ENCODE results near the gene RYR1. TPM values are rescaled to one million over a fixed set of nuclear protein-coding genes. Genes with fewer than 3 reads are reported as not detected.

The RYR1 gene
- total RNA-seq, 2 experiments from 2014 or later = 2.6 to 3.9 TPM

DNA sequence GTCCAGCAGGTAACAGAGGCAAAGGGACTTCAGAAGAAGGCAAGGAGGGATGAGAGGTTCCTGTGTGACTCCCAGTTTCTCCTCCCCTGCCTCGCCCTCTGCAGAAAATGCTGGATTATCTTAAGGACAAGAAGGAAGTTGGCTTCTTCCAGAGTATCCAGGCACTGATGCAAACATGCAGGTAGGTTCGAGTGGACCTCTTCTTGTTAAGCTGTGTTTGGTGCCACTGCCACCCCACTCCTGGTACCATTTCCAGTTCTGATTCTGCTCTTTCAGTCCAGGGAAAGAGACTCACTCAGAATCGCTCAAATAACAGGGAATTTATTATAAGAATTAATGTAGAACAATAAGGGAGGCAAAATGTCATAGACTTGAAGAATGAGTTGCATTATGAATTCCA is 101.7 kb downstream of the RYR1 start:
- CTCF ChIA-PET = interaction anchor here (1.2 kb wide), 1 partner anchor 20 kb away, joined by 3 read pairs; no protein-coding TSS in a partner anchor
- H3K9me3 Mint-ChIP-seq = peaks cover 25% of the 10 kb centered on the region
- POLR2A ChIA-PET = no interaction called here
- peaks cover 37% of the 10 kb centered on the region for H3K4me1 Mint-ChIP-seq
- no peak overlapping the region for H3K4me3 Mint-ChIP-seq
- H3K27ac Mint-ChIP-seq = no peak overlapping the region
- H3K27me3 Mint-ChIP-seq = peaks cover 5% of the 10 kb centered on the region
- no peak for DNase-seq
- peaks cover 35% of the 10 kb centered on the region for H3K36me3 Mint-ChIP-seq (ENCODE audit: low read depth)

- no peak for DNase-seq
- no peak overlapping the region for H3K4me3 Mint-ChIP-seq
- CTCF ChIA-PET = interaction anchor here (0.6 kb wide), 1 partner anchor 478 kb away, joined by 3 read pairs; no protein-coding TSS in a partner anchor
- H3K36me3 Mint-ChIP-seq (ENCODE audit: low read depth) = peaks cover 40% of the 10 kb centered on the region
- peak overlapping the region; percentile 94 for H3K27ac Mint-ChIP-seq
- peaks cover 5% of the 10 kb centered on the region for H3K27me3 Mint-ChIP-seq
- peaks cover 41% of the 10 kb centered on the region for H3K4me1 Mint-ChIP-seq
- H3K9me3 Mint-ChIP-seq = peaks cover 27% of the 10 kb centered on the region
- POLR2A ChIA-PET = interaction anchor here (1.5 to 1.6 kb wide), 2 partner anchors 22 to 97 kb away, joined by 4 read pairs; no protein-coding TSS in a partner anchor
Observed at GRCh38 chr19:38537071-38537936, 103.8 kb downstream of the RYR1 start.

- Mint-ChIP-seq H3K9me3 (peaks cover 27% of the 10 kb centered on the region), H3K27ac (peak overlapping the region; percentile 94), H3K27me3 (peaks cover 5% of the 10 kb centered on the region), H3K4me3 (peak overlapping the region; percentile 55), H3K4me1 (peaks cover 44% of the 10 kb centered on the region), H3K36me3 (ENCODE audit: low read depth) (peaks cover 40% of the 10 kb centered on the region)
- DNase-seq = no peak
- CTCF ChIA-PET = interaction anchor here (0.6 to 2.0 kb wide), 12 partner anchors 17 to 477 kb away, joined by 3 to 10 read pairs (median 4); partner anchors contain the start of genes ACTN4, EIF3K, FAM98C and MAP4K1
- POLR2A ChIA-PET = interaction anchor here (0.7 to 1.6 kb wide), 9 partner anchors 10 to 136 kb away, joined by 3 to 14 read pairs (median 4); partner anchors contain the start of genes ACTN4, EIF3K, FAM98C and MAP4K1
Observed at GRCh38 chr19:38538386-38538785, 104.9 kb downstream of the RYR1 start.

- ChIA-PET POLR2A (interaction anchor here (0.7 to 1.6 kb wide), 9 partner anchors 10 to 136 kb away, joined by 3 to 14 read pairs (median 4); partner anchors contain the start of genes ACTN4, EIF3K, FAM98C and MAP4K1), CTCF (interaction anchor here (0.6 to 2.0 kb wide), 12 partner anchors 17 to 349 kb away, joined by 3 to 10 read pairs (median 4); partner anchors contain the start of genes ACTN4, EIF3K, FAM98C and MAP4K1)
- Mint-ChIP-seq H3K27ac (peak overlapping the region; percentile 94), H3K4me1 (peaks cover 48% of the 10 kb centered on the region), H3K9me3 (peaks cover 27% of the 10 kb centered on the region), H3K36me3 (ENCODE audit: low read depth) (peaks cover 40% of the 10 kb centered on the region), H3K4me3 (peak overlapping the region; percentile 55), H3K27me3 (peaks cover 5% of the 10 kb centered on the region)
- DNase-seq = peak; percentile 45
Observed at GRCh38 chr19:38538793-38539528, 105.5 kb downstream of the RYR1 start.

GRCh38 chr19:38539751-38540150 is 106.3 kb downstream of the RYR1 start:
- ChIA-PET CTCF (interaction anchor here (0.6 to 2.0 kb wide), 6 partner anchors 26 to 348 kb away, joined by 3 to 10 read pairs (median 5); partner anchors contain the start of genes EIF3K, FAM98C and MAP4K1), POLR2A (interaction anchor here (1.6 kb wide), 1 partner anchor 17 kb away, joined by 6 read pairs; no protein-coding TSS in a partner anchor)
- Mint-ChIP-seq H3K27me3 (peaks cover 3% of the 10 kb centered on the region), H3K4me3 (peak overlapping the region; percentile 55), H3K36me3 (ENCODE audit: low read depth) (peaks cover 35% of the 10 kb centered on the region), H3K4me1 (peaks cover 56% of the 10 kb centered on the region), H3K9me3 (peaks cover 24% of the 10 kb centered on the region), H3K27ac (peak overlapping the region; percentile 94)
- DNase-seq = no peak

DNA sequence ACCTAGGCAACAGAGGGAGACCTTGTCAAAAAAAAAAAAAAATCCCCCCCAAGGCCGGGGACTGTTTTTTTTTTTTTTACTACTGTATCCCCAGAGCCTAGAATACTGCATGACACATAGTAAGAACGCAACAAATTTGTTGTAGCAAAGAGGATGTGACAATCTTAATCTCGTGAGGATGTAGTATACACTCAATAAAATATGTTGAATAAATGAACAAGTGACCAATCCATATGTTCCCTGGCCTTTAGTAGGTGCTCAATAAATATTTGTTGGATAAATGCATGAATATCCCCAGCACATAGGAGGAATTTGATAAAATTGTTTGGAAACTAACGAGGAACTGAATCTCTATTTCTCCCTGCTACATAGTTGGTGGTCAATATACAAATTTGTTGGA is 108.5 kb downstream of the RYR1 start:
- DNase-seq = no peak
- Mint-ChIP-seq H3K36me3 (ENCODE audit: low read depth) (peaks cover 18% of the 10 kb centered on the region), H3K9me3 (peaks cover 6% of the 10 kb centered on the region), H3K4me1 (peaks cover 60% of the 10 kb centered on the region), H3K27me3 (no peaks in the 10 kb centered on the region), H3K27ac (no peak overlapping the region), H3K4me3 (no peak overlapping the region)
- CTCF ChIA-PET = interaction anchor here (0.8 to 1.4 kb wide), 3 partner anchors 26 to 139 kb away, joined by 3 to 5 read pairs (median 3); partner anchors contain the start of gene FAM98C
- POLR2A ChIA-PET = no interaction called here

DNA sequence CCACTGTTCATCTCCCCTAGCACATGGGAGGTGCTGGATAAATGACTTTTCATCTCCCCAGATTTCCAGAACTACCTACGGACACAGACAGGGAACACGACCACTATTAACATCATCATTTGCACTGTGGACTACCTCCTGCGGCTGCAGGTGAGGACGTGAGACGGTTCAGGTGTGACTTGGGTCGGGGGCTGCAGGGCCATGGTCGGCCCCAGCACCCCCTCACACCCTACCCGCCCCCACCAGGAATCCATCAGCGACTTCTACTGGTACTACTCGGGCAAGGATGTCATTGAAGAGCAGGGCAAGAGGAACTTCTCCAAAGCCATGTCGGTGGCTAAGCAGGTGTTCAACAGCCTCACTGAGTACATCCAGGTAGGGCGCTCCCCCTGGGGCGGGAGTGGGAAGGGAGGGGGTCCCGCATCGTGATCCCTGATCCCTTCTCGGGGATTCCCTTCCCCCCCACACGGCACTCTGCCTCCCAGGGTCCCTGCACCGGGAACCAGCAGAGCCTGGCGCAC is 109.9 kb downstream of the RYR1 start:
- Mint-ChIP-seq H3K27ac (no peak overlapping the region), H3K27me3 (no peaks in the 10 kb centered on the region), H3K4me3 (no peak overlapping the region), H3K36me3 (ENCODE audit: low read depth) (peaks cover 12% of the 10 kb centered on the region), H3K4me1 (peaks cover 47% of the 10 kb centered on the region), H3K9me3 (peaks cover 2% of the 10 kb centered on the region)
- ChIA-PET CTCF (interaction anchor here (1.4 to 2.9 kb wide), 9 partner anchors 11 to 387 kb away, joined by 3 to 45 read pairs (median 12); partner anchors contain the start of genes ACTN4, EIF3K, FAM98C and MAP4K1), POLR2A (interaction anchor here (0.6 to 2.5 kb wide), 3 partner anchors 50 to 92 kb away, joined by 3 to 13 read pairs (median 9); partner anchors contain the start of genes EIF3K and MAP4K1)
- DNase-seq = no peak

DNA sequence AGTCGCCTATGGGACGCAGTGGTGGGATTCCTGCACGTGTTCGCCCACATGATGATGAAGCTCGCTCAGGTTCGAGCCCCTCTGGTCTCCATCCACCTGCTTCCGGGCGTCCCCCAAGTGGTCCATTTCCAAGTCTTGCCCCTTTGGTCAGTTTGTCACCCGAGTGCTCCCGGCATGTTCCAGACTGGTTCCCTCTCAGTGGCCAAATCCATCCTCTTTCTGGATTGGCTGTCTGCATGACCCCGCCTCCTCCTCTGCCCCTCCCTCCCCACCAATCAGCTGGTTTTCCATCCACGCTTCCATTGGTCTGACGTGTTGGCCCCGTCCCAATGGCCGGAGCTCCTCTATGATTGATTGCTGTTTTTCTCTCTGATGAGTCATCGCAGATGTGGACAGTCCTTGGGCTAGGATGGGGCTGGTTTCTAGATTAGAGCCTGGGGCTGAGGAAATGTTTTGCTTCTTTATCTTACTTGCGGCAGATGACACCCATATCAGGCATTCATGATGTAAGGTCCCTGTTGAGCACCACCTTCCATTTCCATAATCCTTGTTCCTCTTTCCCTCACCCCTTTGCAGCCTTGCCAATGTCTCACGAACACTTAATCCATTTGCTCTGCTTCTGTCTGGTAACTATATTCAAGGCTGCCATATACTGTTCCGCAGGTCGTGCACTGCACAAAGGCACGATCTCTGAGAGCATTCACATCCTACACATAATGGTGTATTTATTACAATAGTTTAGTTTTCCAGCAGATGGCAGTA is 110.5 kb downstream of the RYR1 start:
- ChIA-PET CTCF (interaction anchor here (0.9 to 2.9 kb wide), 14 partner anchors 10 to 854 kb away, joined by 3 to 45 read pairs (median 11); partner anchors contain the start of genes ACTN4, EIF3K, FAM98C and MAP4K1), POLR2A (interaction anchor here (0.6 to 2.5 kb wide), 7 partner anchors 13 to 141 kb away, joined by 3 to 13 read pairs (median 4); partner anchors contain the start of genes EIF3K, FAM98C and MAP4K1)
- DNase-seq = peak; percentile 49
- Mint-ChIP-seq H3K4me1 (peaks cover 41% of the 10 kb centered on the region), H3K36me3 (ENCODE audit: low read depth) (peaks cover 7% of the 10 kb centered on the region), H3K27ac (peak overlapping the region; percentile 75), H3K9me3 (peaks cover 2% of the 10 kb centered on the region), H3K27me3 (no peaks in the 10 kb centered on the region), H3K4me3 (peak overlapping the region; percentile 50)

DNA sequence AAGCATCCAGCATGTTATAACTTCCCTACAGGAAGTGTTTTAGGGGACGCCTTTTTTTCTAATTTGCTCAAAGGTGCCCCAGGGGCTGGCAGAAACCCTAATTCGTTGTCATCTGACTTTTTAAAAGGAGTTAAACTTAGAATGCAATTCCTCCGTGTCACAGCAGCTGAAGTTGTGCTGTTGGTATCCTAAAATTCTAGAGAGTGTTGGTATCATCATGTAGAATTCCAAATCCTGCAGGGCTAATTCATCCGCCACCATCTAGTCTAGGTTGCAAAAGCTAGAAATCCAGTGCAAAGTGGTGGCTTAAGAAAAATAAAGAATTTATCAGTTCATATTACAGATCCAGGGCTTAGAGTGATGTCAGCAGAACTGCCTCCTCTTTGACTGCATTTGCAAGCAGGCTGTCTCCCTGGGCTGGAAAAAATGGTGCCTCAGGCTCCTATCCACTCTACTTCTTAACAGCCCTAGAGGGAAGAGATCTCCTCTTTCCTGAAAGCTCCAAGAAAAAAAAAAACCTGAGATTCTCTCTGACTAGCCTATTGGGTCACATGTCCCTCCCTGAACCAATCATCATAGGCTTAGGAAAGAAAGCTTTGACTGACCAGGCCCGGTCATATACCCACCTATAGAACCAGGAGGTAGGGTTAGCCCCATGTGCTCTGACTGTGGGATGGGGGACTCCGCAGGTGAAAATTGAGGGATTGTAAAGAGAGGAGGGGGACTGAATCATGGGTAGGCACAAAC is 111.3 kb downstream of the RYR1 start:
- CTCF ChIA-PET = interaction anchor here (0.7 to 2.9 kb wide), 17 partner anchors 9 to 853 kb away, joined by 3 to 45 read pairs (median 7); partner anchors contain the start of genes ACTN4, EIF3K, FAM98C and MAP4K1
- Mint-ChIP-seq H3K27me3 (no peaks in the 10 kb centered on the region), H3K4me3 (no peak overlapping the region), H3K36me3 (ENCODE audit: low read depth) (peaks cover 7% of the 10 kb centered on the region), H3K4me1 (peaks cover 33% of the 10 kb centered on the region), H3K27ac (peak overlapping the region; percentile 75), H3K9me3 (peaks cover 2% of the 10 kb centered on the region)
- POLR2A ChIA-PET = interaction anchor here (0.6 to 2.5 kb wide), 7 partner anchors 13 to 142 kb away, joined by 3 to 13 read pairs (median 4); partner anchors contain the start of genes EIF3K, FAM98C and MAP4K1
- no peak for DNase-seq

DNA sequence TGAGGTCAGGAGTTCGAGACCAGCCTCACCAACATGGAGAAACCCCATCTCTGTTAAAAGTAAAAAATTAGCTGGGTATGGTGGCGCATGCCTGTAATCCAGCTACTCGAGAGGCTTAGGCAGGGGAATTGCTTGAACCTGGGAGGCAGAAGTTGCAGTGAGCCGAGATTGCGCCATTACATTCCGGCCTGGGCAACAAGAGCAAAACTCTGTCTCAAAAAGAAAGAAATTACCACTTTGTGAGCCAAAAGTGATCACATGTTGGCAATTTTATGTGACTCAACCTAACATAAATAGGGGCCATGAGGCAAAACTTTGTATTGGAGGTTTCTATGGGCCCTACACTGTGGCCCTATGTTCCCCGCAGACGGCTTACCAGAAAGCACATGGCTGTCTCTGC is 112.1 kb downstream of the RYR1 start:
- DNase-seq = no peak
- Mint-ChIP-seq H3K27ac (no peak overlapping the region), H3K9me3 (peaks cover 2% of the 10 kb centered on the region), H3K4me1 (peaks cover 31% of the 10 kb centered on the region), H3K27me3 (no peaks in the 10 kb centered on the region), H3K36me3 (ENCODE audit: low read depth) (peaks cover 5% of the 10 kb centered on the region), H3K4me3 (no peak overlapping the region)
- CTCF ChIA-PET = interaction anchor here (0.7 to 2.9 kb wide), 12 partner anchors 11 to 853 kb away, joined by 3 to 45 read pairs (median 11); partner anchors contain the start of genes EIF3K, FAM98C, MAP4K1 and MRPS12
- POLR2A ChIA-PET = interaction anchor here (0.6 to 2.5 kb wide), 4 partner anchors 12 to 99 kb away, joined by 3 to 9 read pairs (median 6); no protein-coding TSS in a partner anchor

Measured in activated CD4-positive, alpha-beta memory T cell treated with anti-CD3 and anti-CD28 coated beads, Interleukin-2, amount 10 ng/mL, durations not matched to agents 7 days and 5 days (primary cell).